ENCODE results near the gene KDELR1. TPM values are rescaled to one million over a fixed set of nuclear protein-coding genes. Genes with fewer than 3 reads are reported as not detected.
A peak's percentile ranks its signal among the peaks of the same experiment; 100 is the strongest.

Gene KDELR1
- total RNA-seq (2021; fragmentation: NEBNext Ultra II Directional; extraction: Animal tissue kit (Norgen Biotek cat#: 25700)), result 100 to 1,000 TPM; 354 to 455 (median 395) TPM
- long read RNA-seq, transcript KDELR1-203 (4 exons, 1,594 nt), result minor isoform, 13 of 321 reads
- long read RNA-seq, transcript KDELR1-201 (5 exons, 1,557 nt), result major isoform, 282 of 321 reads
- long read RNA-seq, partial matches to known transcripts, result 24 of 321 reads
- long read RNA-seq, other reads (novel, unspliced or antisense), result 1 of 321 reads

GRCh38 chr19:48391100-48392005 lies at the start of gene KDELR1:
Gene KDELR1 (minus strand): TSS chr19:48391551. CDS start chr19:48391358, 193 bp downstream.
- peak; percentile 29 for DNase-seq
- no peaks in the 10 kb centered on the region for H3K9me3 Mint-ChIP-seq
- H3K27me3 Mint-ChIP-seq (ENCODE audit: insufficient read depth), result peaks cover 23% of the 10 kb centered on the region
- TF ChIP-seq, protein P1, sequence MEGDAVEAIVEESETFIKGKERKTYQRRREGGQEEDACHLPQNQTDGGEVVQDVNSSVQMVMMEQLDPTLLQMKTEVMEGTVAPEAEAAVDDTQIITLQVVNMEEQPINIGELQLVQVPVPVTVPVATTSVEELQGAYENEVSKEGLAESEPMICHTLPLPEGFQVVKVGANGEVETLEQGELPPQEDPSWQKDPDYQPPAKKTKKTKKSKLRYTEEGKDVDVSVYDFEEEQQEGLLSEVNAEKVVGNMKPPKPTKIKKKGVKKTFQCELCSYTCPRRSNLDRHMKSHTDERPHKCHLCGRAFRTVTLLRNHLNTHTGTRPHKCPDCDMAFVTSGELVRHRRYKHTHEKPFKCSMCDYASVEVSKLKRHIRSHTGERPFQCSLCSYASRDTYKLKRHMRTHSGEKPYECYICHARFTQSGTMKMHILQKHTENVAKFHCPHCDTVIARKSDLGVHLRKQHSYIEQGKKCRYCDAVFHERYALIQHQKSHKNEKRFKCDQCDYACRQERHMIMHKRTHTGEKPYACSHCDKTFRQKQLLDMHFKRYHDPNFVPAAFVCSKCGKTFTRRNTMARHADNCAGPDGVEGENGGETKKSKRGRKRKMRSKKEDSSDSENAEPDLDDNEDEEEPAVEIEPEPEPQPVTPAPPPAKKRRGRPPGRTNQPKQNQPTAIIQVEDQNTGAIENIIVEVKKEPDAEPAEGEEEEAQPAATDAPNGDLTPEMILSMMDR (IDR thresholded peaks at IDR 0.05), result peak; percentile 89
- peaks cover 22% of the 10 kb centered on the region for H3K4me1 Mint-ChIP-seq (ENCODE audit: low read depth)
- peak within 1 kb of the TSS; percentile 94 for H3K27ac Mint-ChIP-seq
- H3K4me3 Mint-ChIP-seq, result peak within 1 kb of the TSS; percentile 98
- H3K36me3 Mint-ChIP-seq (ENCODE audit: low read depth), result peaks cover 6% of the 10 kb centered on the region; the same call in 1 of the 2 replicates

GRCh38 chr19:48436586-48436985 lies 45.2 kb upstream of the KDELR1 start:
- TF ChIP-seq, protein P1 (IDR thresholded peaks at IDR 0.05), result no peak
- H3K4me1 Mint-ChIP-seq (ENCODE audit: low read depth), result no peaks in the 10 kb centered on the region
- no peak overlapping the region for H3K4me3 Mint-ChIP-seq
- no peak overlapping the region for H3K27ac Mint-ChIP-seq
- no peaks in the 10 kb centered on the region for H3K9me3 Mint-ChIP-seq
- H3K27me3 Mint-ChIP-seq (ENCODE audit: insufficient read depth), result no peaks in the 10 kb centered on the region; the same call in 1 of the 2 replicates
- H3K36me3 Mint-ChIP-seq (ENCODE audit: low read depth), result no peaks in the 10 kb centered on the region; the same call in 1 of the 2 replicates
- DNase-seq, result no peak

DNA sequence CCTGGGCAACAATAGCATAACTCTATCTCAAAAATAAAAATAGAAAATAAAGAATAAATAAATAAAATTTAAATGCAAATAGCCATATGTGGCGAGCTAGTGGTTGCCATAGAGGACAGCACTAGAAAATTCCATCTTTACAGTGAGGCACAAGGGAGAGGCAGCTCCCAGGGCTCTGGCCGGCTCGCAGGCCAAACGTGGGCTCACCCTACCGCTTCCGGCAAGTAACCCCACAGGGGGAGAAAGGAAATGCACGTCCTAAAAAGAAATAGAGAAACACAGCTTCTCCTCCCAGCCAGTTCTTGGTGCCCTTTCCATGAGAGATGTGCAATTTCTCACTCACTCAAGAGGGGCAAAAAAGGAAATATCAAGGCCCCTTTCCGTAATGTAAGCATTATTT lies 42.0 kb upstream of the KDELR1 start:
- no peaks in the 10 kb centered on the region for H3K9me3 Mint-ChIP-seq
- no peaks in the 10 kb centered on the region; the same call in 1 of the 2 replicates for H3K27me3 Mint-ChIP-seq (ENCODE audit: insufficient read depth)
- no peak overlapping the region for H3K4me3 Mint-ChIP-seq
- H3K4me1 Mint-ChIP-seq (ENCODE audit: low read depth), result no peaks in the 10 kb centered on the region
- peaks cover 8% of the 10 kb centered on the region for H3K36me3 Mint-ChIP-seq (ENCODE audit: low read depth)
- DNase-seq, result no peak
- TF ChIP-seq, protein P1 (IDR thresholded peaks at IDR 0.05), result no peak
- H3K27ac Mint-ChIP-seq, result no peak overlapping the region

- H3K9me3 Mint-ChIP-seq, result no peaks in the 10 kb centered on the region
Observed at GRCh38 chr19:48428670-48429069, 37.3 kb upstream of the KDELR1 start.

DNA sequence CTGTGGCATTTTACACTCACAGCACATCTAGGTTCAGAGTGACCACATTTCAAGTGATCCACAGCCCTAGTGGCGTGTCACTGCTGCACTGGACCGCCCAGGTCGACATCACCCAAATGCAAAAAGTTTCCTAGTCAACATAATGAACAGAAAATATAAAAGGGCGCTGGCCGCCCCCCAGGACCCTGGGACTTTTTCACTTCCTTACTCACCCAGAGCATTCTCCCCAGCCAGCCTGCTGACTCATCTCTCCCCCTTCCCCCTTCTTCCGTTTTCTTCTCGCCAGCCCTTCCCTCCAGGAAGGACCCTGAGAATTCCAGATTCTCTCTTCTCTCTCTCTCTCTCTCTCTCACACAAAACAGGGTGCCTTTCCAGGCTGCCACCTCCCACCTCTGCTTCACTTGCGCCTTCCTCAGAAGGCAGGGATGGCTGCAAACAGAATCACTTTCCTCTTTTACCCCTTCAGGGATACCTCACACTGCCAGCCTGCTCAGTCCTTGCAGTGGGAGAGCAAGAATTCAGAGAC lies 33.4 kb upstream of the KDELR1 start:
- TF ChIP-seq, protein P1 (IDR thresholded peaks at IDR 0.05), result no peak
- DNase-seq, result peak; percentile 9
- H3K4me3 Mint-ChIP-seq, result peak overlapping the region; percentile 20; the same call in 1 of the 2 replicates
- no peaks in the 10 kb centered on the region for H3K9me3 Mint-ChIP-seq
- peaks cover 19% of the 10 kb centered on the region for H3K4me1 Mint-ChIP-seq (ENCODE audit: low read depth)
- H3K36me3 Mint-ChIP-seq (ENCODE audit: low read depth), result no peaks in the 10 kb centered on the region
- H3K27ac Mint-ChIP-seq, result peak overlapping the region; percentile 85
- no peaks in the 10 kb centered on the region; the same call in none of the 2 replicates for H3K27me3 Mint-ChIP-seq (ENCODE audit: insufficient read depth)

More at GRCh38 chr19:48428670-48429069, 37.3 kb upstream of the KDELR1 start:
- peaks cover 8% of the 10 kb centered on the region for H3K36me3 Mint-ChIP-seq (ENCODE audit: low read depth)
- no peak for DNase-seq
- TF ChIP-seq, protein P1 (IDR thresholded peaks at IDR 0.05), result no peak
- H3K4me3 Mint-ChIP-seq, result no peak overlapping the region
- no peaks in the 10 kb centered on the region; the same call in 1 of the 2 replicates for H3K27me3 Mint-ChIP-seq (ENCODE audit: insufficient read depth)
- peaks cover 13% of the 10 kb centered on the region for H3K4me1 Mint-ChIP-seq (ENCODE audit: low read depth)
- H3K27ac Mint-ChIP-seq, result no peak overlapping the region

Measured in HFFc6 (cell line).